Measurements from ENCODE around the gene KRT1. TPM values are rescaled to one million over a fixed set of nuclear protein-coding genes. Genes with fewer than 3 reads are reported as not detected.

Gene KRT1
- total RNA-seq, 2 donors from 2014 or later = 0.83 to 3.1 TPM

GRCh38 chr12:52694151-52694550, 13.9 kb upstream of the KRT1 start:
- H3K27ac Mint-ChIP-seq = no peak overlapping the region
- H3K4me1 Mint-ChIP-seq = peaks cover 25% of the 10 kb centered on the region

GRCh38 chr12:52693261-52693660, 13.1 kb upstream of the KRT1 start:
- ATAC-seq (no peak), DNase-seq (no peak)
- H3K27me3 Mint-ChIP-seq = peaks cover 56% of the 10 kb centered on the region
- H3K36me3 Mint-ChIP-seq (ENCODE audit: low read depth) = peaks cover 4% of the 10 kb centered on the region
- H3K27ac Mint-ChIP-seq = no peak overlapping the region
- peaks cover 26% of the 10 kb centered on the region for H3K4me1 Mint-ChIP-seq
- H3K9me3 ChIP-seq (ENCODE audit: control insufficient read depth, low read length, poor library complexity, severe bottlenecking) = no peaks in the 10 kb centered on the region
- no peak overlapping the region for H3K4me3 Mint-ChIP-seq

More at GRCh38 chr12:52694151-52694550, 13.9 kb upstream of the KRT1 start:
- no peaks in the 10 kb centered on the region for H3K9me3 ChIP-seq (ENCODE audit: control insufficient read depth, low read length, poor library complexity, severe bottlenecking)
- DNase-seq (no peak), ATAC-seq (no peak)
- Mint-ChIP-seq H3K27me3 (peaks cover 56% of the 10 kb centered on the region), H3K36me3 (ENCODE audit: low read depth) (peaks cover 4% of the 10 kb centered on the region), H3K4me3 (no peak overlapping the region)

GRCh38 chr12:52692254-52692653, 12.0 kb upstream of the KRT1 start:
- DNase-seq (no peak), ATAC-seq (no peak)
- Mint-ChIP-seq H3K27ac (no peak overlapping the region), H3K36me3 (ENCODE audit: low read depth) (peaks cover 5% of the 10 kb centered on the region), H3K27me3 (peaks cover 54% of the 10 kb centered on the region), H3K4me1 (peaks cover 32% of the 10 kb centered on the region), H3K4me3 (peak overlapping the region; percentile 53)
- H3K9me3 ChIP-seq (ENCODE audit: control insufficient read depth, low read length, poor library complexity, severe bottlenecking) = no peaks in the 10 kb centered on the region

GRCh38 chr12:52691841-52692150, 11.6 kb upstream of the KRT1 start:
- H3K27me3 Mint-ChIP-seq = peaks cover 58% of the 10 kb centered on the region
- DNase-seq = no peak
- peaks cover 7% of the 10 kb centered on the region for H3K36me3 Mint-ChIP-seq (ENCODE audit: low read depth)
- peak overlapping the region; percentile 54 for H3K27ac Mint-ChIP-seq
- no peaks in the 10 kb centered on the region for H3K9me3 ChIP-seq (ENCODE audit: control insufficient read depth, low read length, poor library complexity, severe bottlenecking)
- no peak for ATAC-seq
- peaks cover 33% of the 10 kb centered on the region for H3K4me1 Mint-ChIP-seq
- peak overlapping the region; percentile 95 for H3K4me3 Mint-ChIP-seq

DNA sequence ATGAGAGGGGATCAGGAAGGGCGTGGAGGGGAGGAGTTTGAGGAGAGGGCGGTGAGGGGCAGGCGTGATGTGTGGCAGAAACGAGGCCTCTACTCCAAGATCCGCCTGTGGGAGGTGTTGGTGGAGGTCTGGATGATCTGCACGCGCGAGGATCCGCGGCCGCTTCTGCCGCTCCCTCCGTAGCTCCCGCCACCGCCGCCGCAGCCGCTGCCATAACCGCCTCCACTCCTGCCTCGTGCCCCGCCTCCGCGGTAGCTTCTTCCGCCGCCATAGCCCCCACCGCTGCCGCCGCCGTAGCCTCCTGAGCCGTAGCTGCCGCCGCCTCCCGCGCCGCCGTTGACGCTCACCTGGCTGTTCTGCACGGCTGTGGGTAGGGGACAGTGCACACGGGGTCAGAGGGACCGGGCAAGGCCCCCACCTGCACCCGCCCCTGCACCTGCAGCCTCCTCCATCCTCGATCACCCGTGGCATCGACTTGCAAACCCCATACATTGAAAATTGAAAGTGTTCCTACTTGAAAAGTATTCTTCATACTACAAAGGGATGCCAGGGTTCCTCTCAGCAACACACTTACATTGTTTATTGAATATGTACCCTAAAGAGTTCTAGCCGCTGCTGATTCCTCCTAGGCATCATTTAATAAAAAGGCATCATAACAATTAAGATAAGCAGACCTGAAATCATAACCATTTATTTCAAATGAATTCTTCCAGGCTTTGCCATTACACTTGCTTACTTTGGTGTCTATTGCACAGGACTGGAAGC, 11.1 kb upstream of the KRT1 start:
- peak overlapping the region; percentile 54 for H3K27ac Mint-ChIP-seq
- peaks cover 36% of the 10 kb centered on the region for H3K4me1 Mint-ChIP-seq
- DNase-seq (peak; percentile 18 to 30 (median 19)), ATAC-seq (peak; percentile 85)
- peak overlapping the region; percentile 95 for H3K4me3 Mint-ChIP-seq
- H3K36me3 Mint-ChIP-seq (ENCODE audit: low read depth) = peaks cover 7% of the 10 kb centered on the region
- peaks cover 61% of the 10 kb centered on the region for H3K27me3 Mint-ChIP-seq
- no peaks in the 10 kb centered on the region for H3K9me3 ChIP-seq (ENCODE audit: control insufficient read depth, low read length, poor library complexity, severe bottlenecking)

DNA sequence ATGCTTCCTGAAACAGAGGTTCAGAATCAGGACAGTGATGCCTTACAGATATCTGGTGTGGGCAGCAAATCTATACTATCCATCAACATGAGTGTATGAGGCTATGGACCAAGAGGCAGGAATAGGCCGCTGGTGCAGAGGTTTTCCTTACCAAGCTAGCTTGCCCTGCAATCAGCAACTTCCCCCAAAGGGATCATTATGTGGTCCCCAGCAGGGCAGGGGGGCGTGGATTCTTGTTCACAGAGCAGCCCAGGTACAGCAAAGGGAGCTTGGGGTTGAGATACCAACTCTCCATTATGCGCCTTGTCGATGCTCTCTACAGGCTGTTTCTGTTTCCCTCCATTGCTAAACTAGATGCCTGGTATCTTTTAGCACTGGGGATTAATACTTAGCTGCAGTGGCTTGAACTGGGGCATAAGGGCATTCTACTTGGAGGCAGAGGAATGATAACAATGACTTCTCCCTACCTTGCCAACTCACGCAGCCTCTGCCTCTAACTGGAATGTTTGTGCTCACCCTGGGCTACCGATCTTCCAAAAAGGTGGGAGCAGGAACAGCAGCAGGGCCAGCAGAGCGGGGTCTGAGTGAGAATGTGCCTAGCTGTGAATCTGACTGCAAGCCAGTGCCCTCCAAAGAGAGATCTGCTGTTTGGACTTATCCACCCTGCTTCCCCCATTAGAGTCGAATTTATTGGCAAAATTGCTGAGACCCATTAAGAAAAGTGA, 10.3 kb upstream of the KRT1 start:
- H3K4me1 Mint-ChIP-seq = peaks cover 36% of the 10 kb centered on the region
- H3K4me3 Mint-ChIP-seq = peak overlapping the region; percentile 95
- DNase-seq = no peak
- H3K27me3 Mint-ChIP-seq = peaks cover 54% of the 10 kb centered on the region
- H3K36me3 Mint-ChIP-seq (ENCODE audit: low read depth) = peaks cover 7% of the 10 kb centered on the region
- ATAC-seq = no peak
- no peak overlapping the region for H3K27ac Mint-ChIP-seq
- H3K9me3 ChIP-seq (ENCODE audit: control insufficient read depth, low read length, poor library complexity, severe bottlenecking) = no peaks in the 10 kb centered on the region

DNA sequence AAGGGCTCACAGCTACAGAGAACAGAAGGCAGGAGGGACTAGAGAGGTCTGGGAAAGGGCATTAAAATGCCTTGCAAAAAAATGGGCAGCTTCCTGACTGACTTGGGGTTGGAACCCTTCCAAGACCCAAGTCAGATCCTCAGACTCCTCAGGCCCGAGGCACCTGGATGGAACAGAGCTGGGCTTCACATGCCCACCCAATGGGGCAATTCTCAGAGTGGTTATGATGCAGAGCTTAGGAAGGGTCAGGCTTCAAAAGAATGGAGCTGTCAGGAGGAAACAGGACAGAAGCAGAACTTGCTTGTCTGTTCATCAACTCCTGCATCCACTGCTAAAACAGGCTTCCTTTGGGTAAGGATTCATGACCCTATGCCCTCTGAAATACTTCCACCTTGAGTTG, 9.7 kb upstream of the KRT1 start:
- H3K27ac Mint-ChIP-seq = no peak overlapping the region
- DNase-seq (no peak), ATAC-seq (no peak)
- H3K4me1 Mint-ChIP-seq = peaks cover 36% of the 10 kb centered on the region
- peaks cover 7% of the 10 kb centered on the region for H3K36me3 Mint-ChIP-seq (ENCODE audit: low read depth)
- no peak overlapping the region for H3K4me3 Mint-ChIP-seq
- peaks cover 48% of the 10 kb centered on the region for H3K27me3 Mint-ChIP-seq
- H3K9me3 ChIP-seq (ENCODE audit: control insufficient read depth, low read length, poor library complexity, severe bottlenecking) = no peaks in the 10 kb centered on the region

DNA sequence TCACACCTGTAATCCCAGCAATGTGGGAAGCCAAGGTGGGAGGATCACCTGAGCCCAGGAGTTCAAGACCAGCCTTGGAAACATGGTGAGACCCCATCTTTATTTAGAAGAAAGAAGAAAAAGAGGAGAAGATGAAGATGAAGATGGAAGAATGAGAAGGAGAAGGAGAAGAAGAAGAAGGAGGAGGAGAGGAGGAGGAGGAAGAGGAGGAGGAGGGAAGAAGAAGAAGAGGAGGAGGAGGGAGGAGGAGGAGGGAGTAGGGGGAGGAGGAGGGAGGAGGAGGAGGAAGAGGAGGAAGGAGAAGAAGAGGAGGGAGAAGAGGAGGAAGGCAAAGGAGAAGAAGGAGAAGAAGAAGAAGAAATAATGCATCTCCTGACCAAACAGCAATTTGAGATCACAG, 9.0 kb upstream of the KRT1 start:
- ATAC-seq = no peak
- Mint-ChIP-seq H3K4me1 (peaks cover 36% of the 10 kb centered on the region), H3K27me3 (peaks cover 52% of the 10 kb centered on the region), H3K4me3 (no peak overlapping the region), H3K27ac (peak overlapping the region; percentile 86), H3K36me3 (ENCODE audit: low read depth) (peaks cover 8% of the 10 kb centered on the region)
- no peaks in the 10 kb centered on the region for H3K9me3 ChIP-seq (ENCODE audit: control insufficient read depth, low read length, poor library complexity, severe bottlenecking)
- DNase-seq = no peak

- ATAC-seq (no peak), DNase-seq (no peak)
- Mint-ChIP-seq H3K27ac (peak overlapping the region; percentile 86), H3K4me1 (peaks cover 38% of the 10 kb centered on the region), H3K4me3 (no peak overlapping the region), H3K27me3 (peaks cover 58% of the 10 kb centered on the region), H3K36me3 (ENCODE audit: low read depth) (peaks cover 10% of the 10 kb centered on the region)
- H3K9me3 ChIP-seq (ENCODE audit: control insufficient read depth, low read length, poor library complexity, severe bottlenecking) = no peaks in the 10 kb centered on the region
Observed at GRCh38 chr12:52688481-52688880, 8.3 kb upstream of the KRT1 start.

DNA sequence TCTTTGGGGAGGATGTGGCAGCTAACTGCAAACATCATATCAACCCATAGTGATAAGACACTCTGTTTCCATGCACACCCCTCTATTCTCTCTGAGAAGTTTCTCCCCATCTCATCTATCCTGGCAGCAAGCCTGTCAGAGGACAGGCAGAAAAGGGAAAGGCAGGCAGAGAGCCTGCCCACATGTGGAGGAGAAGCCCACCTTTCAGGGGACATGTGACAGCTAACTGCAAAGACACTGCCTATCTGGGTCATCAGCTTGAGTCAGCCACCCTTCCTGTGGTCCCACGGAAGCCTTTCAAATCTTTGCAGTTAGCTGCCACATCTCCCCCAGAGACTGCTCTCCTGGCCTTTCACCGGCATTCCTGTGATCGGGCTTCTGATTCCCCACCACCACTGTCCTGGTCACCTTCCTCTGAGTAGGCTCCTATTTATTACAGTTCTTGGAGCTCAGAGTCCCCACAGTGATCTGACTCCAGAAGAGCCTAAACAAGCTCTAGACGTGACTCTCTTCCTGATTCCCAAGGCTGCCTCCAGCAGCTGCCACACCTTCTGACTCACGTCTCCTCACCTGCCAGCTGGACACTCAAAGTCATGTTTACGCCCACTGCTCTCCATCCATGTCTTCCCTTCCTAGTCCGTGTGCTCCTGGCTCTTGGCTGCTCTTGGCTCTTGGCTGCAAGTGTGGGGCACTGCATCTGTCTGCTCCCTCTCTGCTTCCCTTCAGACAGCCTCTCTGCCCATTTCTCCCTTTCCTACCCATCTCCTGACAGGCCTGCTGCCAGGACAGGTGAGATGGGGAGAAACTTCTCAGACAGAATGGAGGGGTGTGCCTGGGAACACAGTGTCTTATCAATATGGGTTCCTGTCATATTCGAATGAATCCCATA, 7.5 kb upstream of the KRT1 start:
- Mint-ChIP-seq H3K27me3 (peaks cover 54% of the 10 kb centered on the region), H3K4me1 (peaks cover 33% of the 10 kb centered on the region)
- DNase-seq = no peak

DNA sequence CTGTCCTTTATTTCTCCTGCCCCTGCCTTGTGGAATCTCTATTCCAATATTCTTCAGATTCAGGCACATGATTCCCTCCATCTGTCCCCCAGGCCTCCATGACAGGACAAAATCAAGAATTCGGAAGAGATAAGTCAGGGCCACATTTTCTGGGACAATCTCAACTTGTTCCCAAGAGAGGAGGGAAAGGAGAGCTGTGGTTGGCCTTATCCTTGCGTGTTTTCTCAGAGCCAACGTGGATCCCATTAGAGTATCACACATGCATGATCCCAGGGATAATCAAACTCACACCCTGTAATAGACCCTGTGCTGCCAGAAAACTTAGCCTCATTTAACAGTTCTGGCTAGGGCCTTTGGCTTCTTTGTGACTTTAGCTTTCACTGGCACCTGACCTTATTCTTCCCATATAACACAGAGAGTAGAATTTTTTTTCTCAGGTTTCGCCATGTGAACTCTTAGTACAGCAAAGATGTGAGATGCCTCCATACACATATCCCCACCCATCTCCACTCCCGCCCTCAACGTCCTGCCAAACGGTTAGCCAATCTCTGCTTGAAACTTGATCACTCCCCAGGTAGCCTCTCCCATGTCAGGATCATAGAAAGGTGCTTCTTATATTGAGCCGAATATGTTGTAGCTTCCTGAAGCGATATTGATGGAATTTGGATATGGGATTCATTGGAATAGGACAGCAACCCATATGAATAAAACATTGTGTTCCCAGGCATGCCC, 6.7 kb upstream of the KRT1 start:
- ATAC-seq (no peak), DNase-seq (no peak)
- Mint-ChIP-seq H3K27ac (no peak overlapping the region), H3K4me3 (no peak overlapping the region), H3K4me1 (peaks cover 28% of the 10 kb centered on the region), H3K36me3 (ENCODE audit: low read depth) (peaks cover 6% of the 10 kb centered on the region), H3K27me3 (peaks cover 52% of the 10 kb centered on the region)
- H3K9me3 ChIP-seq (ENCODE audit: control insufficient read depth, low read length, poor library complexity, severe bottlenecking) = no peaks in the 10 kb centered on the region

More for the DNA sequence above, 7.5 kb upstream of the KRT1 start:
- ATAC-seq = no peak
- H3K27ac Mint-ChIP-seq = peak overlapping the region; percentile 47
- peak overlapping the region; percentile 56 for H3K4me3 Mint-ChIP-seq
- H3K36me3 Mint-ChIP-seq (ENCODE audit: low read depth) = peaks cover 7% of the 10 kb centered on the region
- H3K9me3 ChIP-seq (ENCODE audit: control insufficient read depth, low read length, poor library complexity, severe bottlenecking) = no peaks in the 10 kb centered on the region

- Mint-ChIP-seq H3K27ac (no peak overlapping the region), H3K27me3 (peaks cover 49% of the 10 kb centered on the region), H3K4me1 (peaks cover 26% of the 10 kb centered on the region), H3K4me3 (no peak overlapping the region), H3K36me3 (ENCODE audit: low read depth) (peaks cover 6% of the 10 kb centered on the region)
- DNase-seq (no peak), ATAC-seq (no peak)
- no peaks in the 10 kb centered on the region for H3K9me3 ChIP-seq (ENCODE audit: control insufficient read depth, low read length, poor library complexity, severe bottlenecking)
Observed at GRCh38 chr12:52686063-52686462, 5.9 kb upstream of the KRT1 start.
